Smooth muscle cell (in vitro differentiated cells): ENCODE data around the gene PCED1A. TPM values are rescaled to one million over a fixed set of nuclear protein-coding genes. Genes with fewer than 3 reads are reported as not detected.
A peak's percentile ranks its signal among the peaks of the same experiment; 100 is the strongest.

ENCODE experiments used
- DNase-seq: peaks from one replicate; lab custom pipeline; 2025; ENCODE audit not compliant: unreplicated experiment; lab: John Stamatoyannopoulos, UW
- H2AFZ ChIP-seq: fragments of 200-600 bp; sonication (generic); 2 replicates; pipeline ENCODE4 v1.6.0; 2016; ENCODE audit warnings: antibody characterized with exemption, low read depth, mild to moderate bottlenecking
- H3F3A ChIP-seq: fragments of 200-600 bp; sonication (generic); 2 replicates; pipeline ENCODE4 v1.6.0; 2017; ENCODE audit warnings: antibody characterized with exemption, low read depth
- H3K27ac ChIP-seq: fragments of 200-600 bp; sonication (generic); 2 replicates; pipeline ENCODE4 v1.5.1; 2016; ENCODE audit warnings: low read depth, mild to moderate bottlenecking
- H3K27me3 ChIP-seq: fragments of 200-600 bp; sonication (generic); 2 replicates; pipeline ENCODE4 v1.6.1; 2016; ENCODE audit warnings: low read depth, mild to moderate bottlenecking
- H3K36me3 ChIP-seq: fragments of 200-600 bp; sonication (generic); 2 replicates; pipeline ENCODE4 v1.5.1; 2016; ENCODE audit warnings: low read depth
- H3K4me1 ChIP-seq: fragments of 200-600 bp; sonication (generic); 2 replicates; pipeline ENCODE4 v1.5.1; 2016; ENCODE audit warnings: low read depth
- H3K4me2 ChIP-seq: fragments of 200-600 bp; sonication (generic); 2 replicates; pipeline ENCODE4 v1.6.0; 2016; ENCODE audit warnings: mild to moderate bottlenecking
- H3K4me3 ChIP-seq: fragments of 200-600 bp; sonication (generic); 2 replicates; pipeline ENCODE4 v1.5.1; 2016; ENCODE audit warnings: mild to moderate bottlenecking
- H3K79me2 ChIP-seq: fragments of 200-600 bp; sonication (generic); 2 replicates; pipeline ENCODE4 v1.6.0; 2016; ENCODE audit warnings: low read depth, mild to moderate bottlenecking
- H3K9ac ChIP-seq: fragments of 200-600 bp; sonication (generic); 2 replicates; pipeline ENCODE4 v1.6.0; 2016; ENCODE audit warnings: low read depth
- H3K9me3 ChIP-seq: fragments of 200-600 bp; sonication (generic); replicated peaks from 2 replicates; pipeline ENCODE4 v1.5.1; 2016; ENCODE audit warnings: low read depth
- H4K20me1 ChIP-seq: fragments of 200-600 bp; sonication (generic); 2 replicates; pipeline ENCODE4 v1.6.0; 2016; ENCODE audit warnings: low read depth
- WGBS: methylation state at CpG from one replicate; pipeline ENCODE4 v1.1.7; 2016; ENCODE audit warnings: low lambda C conversion rate; 5-methylcytosine and 5-hydroxymethylcytosine counted together
- polyA plus RNA-seq: library from polyadenylated mRNA; unstranded; fragments of >200 nt; fragmentation: Nextera tagmentation; extraction: Ambion mirVana; gene quantifications from 2 replicates; pipeline ENCODE4 v1.2.1, GENCODE V29; 2016
- total RNA-seq: library from RNA; depleted of rRNA; stranded (reverse); fragments of >200 nt; gene quantifications from 2 replicates; pipeline ENCODE4 v1.2.3, GENCODE V29; 2014
- TF ChIP-seq, protein P1 (sequence below): fragments of 200-600 bp; sonication (generic); IDR thresholded peaks from 2 replicates; pipeline ENCODE4 v1.5.1; 2017; ENCODE audit warnings: borderline replicate concordance, mild to moderate bottlenecking, antibody characterized with exemption; ENCODE audit not compliant: insufficient read depth, poor library complexity, severe bottlenecking

PCED1A gene, protein sequence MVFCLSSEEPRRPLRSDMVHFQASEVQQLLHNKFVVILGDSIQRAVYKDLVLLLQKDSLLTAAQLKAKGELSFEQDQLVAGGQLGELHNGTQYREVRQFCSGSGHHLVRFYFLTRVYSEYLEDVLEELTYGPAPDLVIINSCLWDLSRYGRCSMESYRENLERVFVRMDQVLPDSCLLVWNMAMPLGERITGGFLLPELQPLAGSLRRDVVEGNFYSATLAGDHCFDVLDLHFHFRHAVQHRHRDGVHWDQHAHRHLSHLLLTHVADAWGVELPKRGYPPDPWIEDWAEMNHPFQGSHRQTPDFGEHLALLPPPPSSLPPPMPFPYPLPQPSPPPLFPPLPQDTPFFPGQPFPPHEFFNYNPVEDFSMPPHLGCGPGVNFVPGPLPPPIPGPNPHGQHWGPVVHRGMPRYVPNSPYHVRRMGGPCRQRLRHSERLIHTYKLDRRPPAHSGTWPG
- total RNA-seq (18.7 and 24.2 TPM in 2 replicates), polyA plus RNA-seq (43.7 and 46.7 TPM in 2 replicates)

DNA sequence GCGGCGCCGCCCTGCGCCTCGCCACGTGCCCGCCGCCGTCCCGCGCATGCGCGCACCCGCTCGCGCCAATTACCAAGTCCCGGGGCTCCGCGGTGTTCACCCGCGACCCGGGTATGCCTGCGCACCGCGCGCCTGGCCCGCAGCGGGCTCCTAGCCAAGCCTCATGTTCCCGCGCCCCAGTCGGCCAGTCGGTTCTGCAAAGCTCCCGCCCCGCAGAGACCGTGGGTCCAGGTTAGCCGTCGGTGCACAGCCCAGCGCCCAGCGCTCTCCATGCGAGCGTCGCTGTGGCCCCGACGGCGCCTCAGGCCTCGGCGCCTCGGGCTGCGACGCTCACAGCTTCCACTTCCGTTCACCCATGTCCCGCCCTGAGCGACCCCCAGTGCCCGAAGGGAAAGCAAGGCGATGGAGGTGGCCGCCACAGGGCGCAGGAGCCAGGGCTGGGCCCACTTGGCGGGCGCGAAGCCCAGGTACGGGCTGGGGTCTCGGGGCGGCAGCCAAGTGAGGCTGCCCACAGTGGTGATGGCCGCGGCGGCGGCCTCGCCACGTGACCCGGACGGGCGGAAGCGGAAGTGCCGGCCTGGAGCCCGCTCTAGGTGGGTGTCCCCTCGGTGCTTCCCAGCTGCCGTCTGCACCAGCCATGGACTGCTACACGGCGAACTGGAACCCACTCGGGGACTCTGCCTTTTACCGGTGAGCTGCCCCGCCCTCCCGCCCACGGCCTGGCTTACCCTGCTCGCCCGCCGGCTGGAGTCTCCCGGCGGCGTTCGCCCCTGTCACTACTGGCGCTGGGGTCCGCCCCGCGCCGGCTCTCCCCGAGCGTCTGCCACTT is at the start of gene PCED1A, which contains the start of gene VPS16:
PCED1A (minus strand) TSS at position 518 of the 829 bp plus-strand sequence. CDS start 743 bp downstream, outside the sequence.
VPS16 (plus strand) TSS at position 608 of the 829 bp plus-strand sequence; CDS start at position 638, 30 bp downstream.
- Histone ChIP-seq H3K4me2 (peak within 1 kb of the TSS; percentile 99), H3K4me1 (peaks cover 9% of the 10 kb centered on the region)
- TF ChIP-seq, protein P1, sequence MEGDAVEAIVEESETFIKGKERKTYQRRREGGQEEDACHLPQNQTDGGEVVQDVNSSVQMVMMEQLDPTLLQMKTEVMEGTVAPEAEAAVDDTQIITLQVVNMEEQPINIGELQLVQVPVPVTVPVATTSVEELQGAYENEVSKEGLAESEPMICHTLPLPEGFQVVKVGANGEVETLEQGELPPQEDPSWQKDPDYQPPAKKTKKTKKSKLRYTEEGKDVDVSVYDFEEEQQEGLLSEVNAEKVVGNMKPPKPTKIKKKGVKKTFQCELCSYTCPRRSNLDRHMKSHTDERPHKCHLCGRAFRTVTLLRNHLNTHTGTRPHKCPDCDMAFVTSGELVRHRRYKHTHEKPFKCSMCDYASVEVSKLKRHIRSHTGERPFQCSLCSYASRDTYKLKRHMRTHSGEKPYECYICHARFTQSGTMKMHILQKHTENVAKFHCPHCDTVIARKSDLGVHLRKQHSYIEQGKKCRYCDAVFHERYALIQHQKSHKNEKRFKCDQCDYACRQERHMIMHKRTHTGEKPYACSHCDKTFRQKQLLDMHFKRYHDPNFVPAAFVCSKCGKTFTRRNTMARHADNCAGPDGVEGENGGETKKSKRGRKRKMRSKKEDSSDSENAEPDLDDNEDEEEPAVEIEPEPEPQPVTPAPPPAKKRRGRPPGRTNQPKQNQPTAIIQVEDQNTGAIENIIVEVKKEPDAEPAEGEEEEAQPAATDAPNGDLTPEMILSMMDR: no peak

DNA sequence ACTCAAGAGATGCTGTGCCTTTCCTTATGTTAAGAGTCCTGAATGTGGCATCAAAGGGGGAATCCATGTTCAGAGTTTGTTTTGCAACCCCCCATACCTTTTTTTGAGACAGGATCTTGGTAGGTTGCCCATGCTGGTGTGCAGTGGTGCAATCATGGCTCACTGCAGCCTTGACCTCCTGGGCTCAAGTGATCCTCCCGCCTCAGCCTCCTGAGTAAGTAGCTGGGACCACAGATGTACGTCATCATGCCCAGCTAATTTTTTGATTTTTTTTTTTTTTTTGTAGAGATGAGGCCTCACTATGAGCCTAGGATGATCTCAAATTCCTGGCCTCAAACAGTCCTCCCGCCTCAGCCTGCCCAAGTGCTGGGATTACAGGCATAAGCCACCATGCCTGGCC is 49.3 kb upstream of the PCED1A start:
- no peak overlapping the region for H3K9ac ChIP-seq
- no peak overlapping the region for H2AFZ ChIP-seq
- H3K4me1 ChIP-seq: no peaks in the 10 kb centered on the region
- DNase-seq: no peak
- peaks cover 90% of the 10 kb centered on the region for H4K20me1 ChIP-seq
- no peak overlapping the region for H3K4me3 ChIP-seq
- H3K9me3 ChIP-seq: no peaks in the 10 kb centered on the region
- 97% methylated on average over 3 of the region's 3 CpGs for WGBS
- peaks cover 98% of the 10 kb centered on the region for H3K79me2 ChIP-seq
- TF ChIP-seq, protein P1: no peak
- no peak overlapping the region for H3K27ac ChIP-seq
- no peaks in the 10 kb centered on the region for H3K27me3 ChIP-seq
- no peak overlapping the region for H3K4me2 ChIP-seq
- H3F3A ChIP-seq: no peaks in the 10 kb centered on the region
- H3K36me3 ChIP-seq: no peaks in the 10 kb centered on the region

More for the DNA sequence above, at the start of gene PCED1A, which contains the start of gene VPS16:
- no peaks in the 10 kb centered on the region for H3K9me3 ChIP-seq
- H3K4me3 ChIP-seq: peak within 1 kb of the TSS; percentile 98
- no peaks in the 10 kb centered on the region for H3K36me3 ChIP-seq
- H2AFZ ChIP-seq: peak within 1 kb of the TSS; percentile 100
- peak; percentile 61 for DNase-seq
- H3K27me3 ChIP-seq: no peaks in the 10 kb centered on the region
- H3F3A ChIP-seq: peaks cover 3% of the 10 kb centered on the region
- 15% methylated on average over 66 of the region's 98 CpGs for WGBS
- peak within 1 kb of the TSS; percentile 92 for H3K9ac ChIP-seq
- H3K79me2 ChIP-seq: peaks cover 15% of the 10 kb centered on the region
- H4K20me1 ChIP-seq: no peaks in the 10 kb centered on the region
- peak within 1 kb of the TSS; percentile 84 for H3K27ac ChIP-seq

DNA sequence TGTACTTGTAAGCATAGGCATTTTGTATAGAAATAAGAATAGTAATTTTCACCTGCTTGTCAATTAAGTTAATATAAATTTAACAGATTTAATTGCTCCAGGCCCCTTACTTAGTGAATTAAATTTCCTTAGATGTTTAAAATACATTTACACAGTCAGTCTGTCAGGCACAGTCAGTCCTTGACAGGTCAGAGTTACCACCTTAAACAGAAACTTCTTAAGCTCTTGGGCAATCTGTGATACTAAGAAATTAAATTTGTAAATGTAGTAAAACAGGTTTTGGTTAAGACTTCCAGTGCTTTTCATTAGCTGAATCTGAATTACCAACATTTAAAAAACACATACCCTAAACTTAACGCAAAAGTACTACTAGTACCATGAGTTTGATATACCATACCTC is 48.8 kb upstream of the PCED1A start:
- H3K79me2 ChIP-seq: peaks cover 97% of the 10 kb centered on the region
- H3K4me2 ChIP-seq: no peak overlapping the region
- no peak for DNase-seq
- H3K27me3 ChIP-seq: no peaks in the 10 kb centered on the region
- H3K9me3 ChIP-seq: no peaks in the 10 kb centered on the region
- no peak overlapping the region for H3K27ac ChIP-seq
- H3K36me3 ChIP-seq: no peaks in the 10 kb centered on the region
- H3K4me1 ChIP-seq: no peaks in the 10 kb centered on the region
- H2AFZ ChIP-seq: no peak overlapping the region
- peaks cover 91% of the 10 kb centered on the region for H4K20me1 ChIP-seq
- H3K4me3 ChIP-seq: no peak overlapping the region
- TF ChIP-seq, protein P1: no peak
- WGBS: 100% methylated on average over 1 of the region's 1 CpG
- no peaks in the 10 kb centered on the region for H3F3A ChIP-seq
- H3K9ac ChIP-seq: no peak overlapping the region
